LNCaP clone FGC (cell line): ENCODE measurements around the gene RARA.

Source experiments
- DNase-seq: peaks from one replicate; pipeline ENCODE4 v3.0.0-alpha.2; 2011; ENCODE audit warnings: low read depth
- H3K4me3 ChIP-seq: 2 replicates; pipeline ENCODE4 v1.5.1; 2011; ENCODE audit warnings: mild to moderate bottlenecking, low read depth, low read length, control low read depth
- TF ChIP-seq, protein P1 (sequence below): IDR thresholded peaks from 2 replicates; pipeline ENCODE4 v1.5.1; 2012; ENCODE audit warnings: mild to moderate bottlenecking; ENCODE audit not compliant: control insufficient read depth, insufficient read depth; ENCODE audit errors: extremely low read depth

RARA gene

DNA sequence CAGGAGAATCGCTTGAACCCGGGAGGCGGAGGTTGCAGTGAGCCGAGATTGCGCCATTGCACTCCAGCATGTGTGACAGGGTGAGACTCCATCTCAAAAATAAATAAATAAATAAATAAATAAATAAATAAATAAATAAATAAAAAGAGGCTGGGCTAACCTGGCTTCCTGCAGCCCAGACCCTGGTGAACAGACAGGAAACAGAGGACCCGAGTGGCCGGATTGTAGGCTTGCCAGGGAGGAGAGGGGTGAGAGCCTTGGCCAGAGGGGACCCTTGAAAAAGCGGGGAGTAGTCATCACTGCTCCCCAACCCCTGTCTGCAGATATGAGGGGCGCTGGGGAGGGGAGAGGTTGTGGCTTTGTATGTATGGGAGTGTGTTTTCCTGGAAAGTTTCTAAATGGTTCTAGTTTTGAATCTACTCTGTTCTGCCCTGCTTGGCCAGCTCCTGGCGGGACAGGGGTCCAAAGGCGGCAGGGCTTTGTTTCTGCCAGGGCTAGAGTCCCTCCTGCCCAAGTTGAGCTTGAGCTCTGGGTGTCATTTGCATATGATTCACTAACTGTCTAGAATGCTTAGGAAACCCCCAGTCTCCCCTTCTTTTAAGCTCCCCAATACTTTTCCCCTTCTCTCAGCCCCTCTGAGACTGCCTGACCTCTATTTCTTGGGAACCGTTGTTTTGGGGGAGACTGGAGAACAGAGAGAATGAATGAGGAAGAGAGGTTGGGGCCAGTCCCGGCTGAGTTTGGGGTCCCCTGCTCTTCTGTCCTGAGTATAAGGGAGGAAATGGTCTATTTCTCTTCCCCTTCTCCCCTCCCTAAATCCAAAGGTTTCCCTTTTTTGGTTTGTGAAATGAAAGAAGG lies 16.4 kb downstream of the RARA start:
- no peak overlapping the region for H3K4me3 ChIP-seq
- TF ChIP-seq, protein P1, sequence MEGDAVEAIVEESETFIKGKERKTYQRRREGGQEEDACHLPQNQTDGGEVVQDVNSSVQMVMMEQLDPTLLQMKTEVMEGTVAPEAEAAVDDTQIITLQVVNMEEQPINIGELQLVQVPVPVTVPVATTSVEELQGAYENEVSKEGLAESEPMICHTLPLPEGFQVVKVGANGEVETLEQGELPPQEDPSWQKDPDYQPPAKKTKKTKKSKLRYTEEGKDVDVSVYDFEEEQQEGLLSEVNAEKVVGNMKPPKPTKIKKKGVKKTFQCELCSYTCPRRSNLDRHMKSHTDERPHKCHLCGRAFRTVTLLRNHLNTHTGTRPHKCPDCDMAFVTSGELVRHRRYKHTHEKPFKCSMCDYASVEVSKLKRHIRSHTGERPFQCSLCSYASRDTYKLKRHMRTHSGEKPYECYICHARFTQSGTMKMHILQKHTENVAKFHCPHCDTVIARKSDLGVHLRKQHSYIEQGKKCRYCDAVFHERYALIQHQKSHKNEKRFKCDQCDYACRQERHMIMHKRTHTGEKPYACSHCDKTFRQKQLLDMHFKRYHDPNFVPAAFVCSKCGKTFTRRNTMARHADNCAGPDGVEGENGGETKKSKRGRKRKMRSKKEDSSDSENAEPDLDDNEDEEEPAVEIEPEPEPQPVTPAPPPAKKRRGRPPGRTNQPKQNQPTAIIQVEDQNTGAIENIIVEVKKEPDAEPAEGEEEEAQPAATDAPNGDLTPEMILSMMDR, result no peak
- no peak for DNase-seq

DNA sequence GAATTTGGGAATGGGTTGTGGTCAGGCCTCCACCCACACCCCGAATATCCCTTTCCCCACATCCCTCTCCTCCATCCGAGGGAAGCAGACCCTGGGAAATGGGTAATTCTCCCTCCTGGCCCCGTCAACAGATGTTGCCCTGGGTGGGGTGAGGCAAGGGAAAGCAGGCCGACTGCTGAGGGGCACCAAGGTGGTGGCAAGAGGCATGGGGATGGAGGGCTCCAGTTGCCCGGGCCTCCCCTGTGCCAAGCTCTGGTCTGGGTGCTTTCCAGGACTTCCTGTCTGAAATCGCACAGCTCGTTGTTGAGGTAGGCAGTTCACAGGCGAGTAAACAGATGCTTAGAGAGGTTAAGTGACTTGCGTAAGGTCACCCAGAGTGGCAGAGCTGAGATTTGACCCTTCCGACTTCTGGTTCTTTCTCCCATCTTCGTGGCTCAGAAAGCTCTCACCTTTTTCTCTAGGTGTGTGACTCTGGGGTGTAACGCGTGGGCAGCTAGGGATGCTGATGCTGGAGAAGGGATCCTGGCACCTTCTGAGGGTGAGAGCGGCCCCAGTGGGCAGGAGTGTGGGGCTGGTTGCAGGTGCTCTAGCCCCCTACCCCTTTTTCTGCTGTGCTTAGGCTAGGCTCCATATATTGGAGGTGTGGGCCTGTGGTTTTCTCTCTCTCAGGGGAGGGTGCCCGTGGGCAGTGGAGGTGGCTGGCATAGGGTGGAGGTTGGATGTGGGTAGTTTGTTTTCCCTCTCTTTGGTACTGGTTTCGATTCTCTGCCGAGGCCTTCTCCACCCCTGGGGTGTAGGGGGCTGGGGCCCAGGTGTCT lies 17.2 kb downstream of the RARA start:
- TF ChIP-seq, protein P1, result no peak
- no peak overlapping the region for H3K4me3 ChIP-seq
- no peak for DNase-seq

DNA sequence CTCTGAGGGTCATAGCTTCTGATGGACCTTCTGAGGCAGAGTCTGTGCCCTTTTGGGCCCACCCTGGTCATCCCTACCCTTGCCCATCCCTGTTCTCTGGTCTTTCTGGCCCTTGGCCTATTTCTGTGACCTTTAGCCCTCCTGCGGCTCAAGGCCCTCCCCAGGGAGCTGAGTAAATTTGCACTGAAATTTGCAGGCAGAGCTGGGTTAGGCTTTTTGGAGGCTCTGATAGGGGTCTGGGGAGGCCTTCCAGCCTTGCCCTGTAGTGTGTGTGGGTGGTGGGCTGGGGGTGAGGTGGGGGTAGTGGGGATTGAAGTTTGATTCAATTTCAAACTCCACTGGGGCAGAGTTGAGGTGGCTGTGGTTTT lies 17.8 kb downstream of the RARA start:
- H3K4me3 ChIP-seq, result no peak overlapping the region
- DNase-seq, result no peak
- TF ChIP-seq, protein P1, result no peak

DNA sequence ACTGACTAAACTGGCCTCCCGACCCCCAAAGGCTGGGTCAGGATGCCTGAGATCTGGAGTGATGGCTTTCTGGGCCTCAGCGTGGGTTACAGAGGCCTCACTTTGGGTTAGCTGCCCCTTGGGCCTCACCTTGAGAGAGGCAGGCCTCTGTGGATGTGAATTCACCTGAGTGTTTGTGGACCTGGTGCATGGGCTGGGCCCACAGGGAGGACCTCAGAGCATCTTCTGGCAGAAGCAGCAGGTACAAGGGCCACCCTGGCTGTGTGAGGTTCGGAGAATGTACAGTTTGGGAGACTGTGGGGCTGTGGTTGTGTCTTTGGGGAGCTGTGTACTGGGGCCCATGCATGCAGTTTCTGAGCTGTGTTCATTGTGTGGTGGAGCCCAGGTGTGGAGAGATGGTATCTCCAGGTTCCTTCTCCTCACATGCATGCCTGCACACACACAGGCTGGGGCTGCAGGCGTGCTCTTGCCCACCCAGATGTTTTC lies 18.3 kb downstream of the RARA start:
- TF ChIP-seq, protein P1, result no peak
- H3K4me3 ChIP-seq, result no peak overlapping the region
- DNase-seq, result no peak

DNA sequence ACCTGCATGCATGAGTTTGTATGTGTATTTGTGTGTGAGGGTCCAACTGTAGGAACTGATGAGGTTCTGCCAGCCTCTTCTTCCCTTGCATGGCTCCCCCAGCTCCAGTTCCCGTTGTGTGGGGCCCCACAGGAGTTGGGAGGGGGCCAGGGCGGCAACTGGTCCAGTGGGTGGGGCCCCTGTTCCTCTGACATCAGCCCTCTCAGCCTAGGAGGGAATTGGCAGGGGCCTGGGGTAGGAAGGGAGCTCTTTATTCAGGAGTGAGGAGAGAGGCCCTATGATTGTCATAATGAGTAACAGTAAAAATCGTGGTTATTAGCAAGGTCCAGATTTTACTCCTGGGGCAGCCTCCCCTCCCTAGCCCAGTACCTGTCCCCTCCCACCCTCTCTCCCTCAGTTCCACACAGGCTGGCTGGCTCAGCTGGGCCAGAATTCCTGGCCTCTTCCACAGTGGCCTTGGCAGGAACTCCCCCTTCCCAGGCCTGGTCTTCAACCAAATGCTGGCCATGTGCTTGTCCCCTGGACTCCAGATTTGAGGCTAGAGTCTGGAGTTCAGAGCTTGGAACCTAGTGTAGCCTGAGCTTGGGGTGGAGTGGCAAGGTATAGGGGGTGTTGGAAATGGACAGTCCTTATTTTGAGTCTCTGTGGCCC lies 18.9 kb downstream of the RARA start:
- DNase-seq, result no peak
- no peak overlapping the region for H3K4me3 ChIP-seq
- TF ChIP-seq, protein P1, result no peak

DNA sequence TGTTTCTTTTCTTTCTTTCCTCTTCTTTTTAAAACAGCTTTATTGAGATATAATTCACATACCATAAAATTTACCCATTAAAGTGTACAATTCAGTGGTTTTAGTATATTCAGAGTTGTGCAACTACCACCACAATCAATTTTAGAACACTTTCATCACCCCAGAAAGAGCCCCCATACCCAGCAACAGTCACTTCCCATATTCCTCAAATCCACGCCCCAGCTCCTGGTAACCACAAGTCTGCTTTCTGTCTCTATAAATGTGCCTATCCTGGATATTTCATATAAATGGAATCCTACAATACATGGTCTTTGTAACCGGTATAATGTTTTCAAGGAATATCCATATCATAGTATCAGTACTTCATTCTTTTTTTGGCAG lies 19.4 kb downstream of the RARA start:
- TF ChIP-seq, protein P1, result no peak
- no peak overlapping the region for H3K4me3 ChIP-seq
- DNase-seq, result no peak
